Astrocyte of the cerebellum (primary cell): ENCODE data around the gene PVRIG.
"Not testable (repeated sequence)": the region's sequence is repeated elsewhere in the genome, so short reads cannot be mapped to it uniquely, and the experiment has no call there.

Experiments used
- DNase-seq: peaks from one replicate; pipeline ENCODE4 v3.0.0-alpha.2; 2011; ENCODE audit warnings: low read depth
- H3K4me3 ChIP-seq: 2 replicates; pipeline ENCODE4 v1.5.1; 2011; ENCODE audit warnings: mild to moderate bottlenecking, low read depth, low read length, moderate library complexity
- in situ Hi-C: cut with HindIII; loops from 2 replicates; pipeline ENCODE4 v1.10.0; 2017; ENCODE audit warnings: low sequenced_read_pairs
- TF ChIP-seq, protein P1 (sequence below): IDR thresholded peaks from 2 replicates; pipeline ENCODE4 v1.5.1; 2012; ENCODE audit warnings: low read length, low read depth, moderate library complexity, mild to moderate bottlenecking; ENCODE audit errors: missing control alignments

Gene PVRIG

DNA sequence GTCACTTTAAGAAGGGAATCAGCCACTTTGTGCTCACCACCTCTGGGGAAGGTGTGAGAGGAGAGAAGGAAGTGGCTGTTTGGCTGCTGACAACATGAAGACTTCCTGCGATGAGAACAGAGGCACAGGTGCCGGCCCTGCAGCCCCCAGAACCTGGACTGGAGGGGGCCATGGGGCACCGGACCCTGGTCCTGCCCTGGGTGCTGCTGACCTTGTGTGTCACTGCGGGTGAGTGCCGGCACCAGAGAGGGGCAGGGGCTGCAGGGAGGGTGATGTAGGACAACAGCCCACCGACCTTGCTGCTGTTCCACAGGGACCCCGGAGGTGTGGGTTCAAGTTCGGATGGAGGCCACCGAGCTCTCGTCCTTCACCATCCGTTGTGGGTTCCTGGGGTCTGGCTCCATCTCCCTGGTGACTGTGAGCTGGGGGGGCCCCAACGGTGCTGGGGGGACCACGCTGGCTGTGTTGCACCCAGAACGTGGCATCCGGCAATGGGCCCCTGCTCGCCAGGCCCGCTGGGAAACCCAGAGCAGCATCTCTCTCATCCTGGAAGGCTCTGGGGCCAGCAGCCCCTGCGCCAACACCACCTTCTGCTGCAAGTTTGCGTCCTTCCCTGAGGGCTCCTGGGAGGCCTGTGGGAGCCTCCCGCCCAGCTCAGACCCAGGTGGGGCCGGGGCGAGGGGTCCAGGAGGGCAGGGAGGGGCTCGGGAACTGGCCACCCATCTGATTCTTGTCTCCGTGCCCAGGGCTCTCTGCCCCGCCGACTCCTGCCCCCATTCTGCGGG lies at the start of gene PVRIG:
PVRIG (plus strand) TSS at position 149 of the 785 bp plus-strand sequence; CDS start at position 171, 22 bp downstream.
- H3K4me3 ChIP-seq, DNase-seq, in situ Hi-C loops: not testable (repeated sequence)

DNA sequence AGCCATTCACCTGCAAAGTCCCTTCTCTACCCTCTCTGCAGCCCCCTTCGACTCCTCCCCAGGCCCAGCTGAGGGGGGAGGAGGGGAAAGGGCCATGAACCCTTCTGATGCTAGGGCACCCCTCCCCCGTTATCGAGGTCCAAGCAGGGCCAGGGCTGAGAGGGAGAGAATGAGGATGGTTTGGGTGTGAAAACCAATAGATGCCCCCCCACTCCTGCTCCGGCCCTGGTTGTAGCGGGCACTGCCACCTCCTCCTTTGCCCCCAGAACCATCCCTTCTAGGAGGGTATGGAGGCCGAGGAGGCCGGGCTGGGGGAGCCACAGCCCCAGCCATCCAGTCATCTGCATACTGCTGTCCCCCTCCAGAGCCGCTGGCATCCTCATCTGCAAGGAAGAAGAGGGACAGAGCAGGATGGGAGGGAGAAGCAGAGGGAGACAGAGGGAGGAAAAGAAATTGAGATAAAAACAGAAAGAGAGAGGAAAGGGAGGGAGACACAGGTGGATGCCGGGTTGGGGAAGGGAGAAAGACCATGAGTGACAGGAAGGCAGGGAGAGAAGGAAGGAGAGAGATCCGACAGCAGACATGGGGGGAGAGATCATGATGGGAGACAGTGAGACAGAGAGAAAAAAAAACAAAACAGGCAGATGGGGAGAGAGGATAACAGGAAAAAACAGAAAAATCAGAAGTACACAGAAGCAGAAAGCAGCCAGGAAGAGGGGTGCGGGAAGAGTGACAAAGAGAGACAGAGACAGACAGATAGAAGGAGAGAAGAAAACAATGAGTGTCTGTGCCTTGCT lies 49.5 kb upstream of the PVRIG start:
- in situ Hi-C loops: no loop called here

DNA sequence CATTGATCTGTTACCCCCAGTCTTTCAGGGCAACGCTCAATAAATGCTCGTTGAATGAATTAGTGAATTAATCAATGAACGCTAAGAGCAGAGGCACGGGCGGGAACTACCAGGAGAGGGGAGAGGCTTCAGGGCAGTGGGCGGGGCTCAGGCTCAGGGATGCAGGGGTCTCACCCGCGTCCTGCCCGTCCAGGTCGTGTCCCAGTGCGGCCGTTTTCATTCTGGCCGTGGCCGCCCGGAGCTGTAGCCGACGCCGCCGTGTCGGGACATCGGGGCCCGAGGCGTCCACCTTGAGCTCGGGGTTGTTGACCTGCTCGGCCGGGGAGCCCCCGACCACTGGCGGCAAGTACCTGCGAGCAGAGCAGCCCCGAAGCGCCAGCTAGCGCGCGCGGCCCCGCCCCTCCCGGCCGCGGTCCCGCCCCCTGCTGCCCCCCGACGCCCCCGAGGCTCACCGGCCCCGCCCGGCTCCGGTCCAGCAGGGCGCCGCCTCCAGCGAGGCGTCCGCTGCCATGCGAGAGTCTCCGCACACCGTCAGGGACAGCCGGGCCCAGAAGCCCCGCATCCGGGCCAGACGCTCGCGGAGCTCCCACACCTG lies 48.6 kb upstream of the PVRIG start:
- in situ Hi-C loops: no loop called here
- TF ChIP-seq, protein P1, sequence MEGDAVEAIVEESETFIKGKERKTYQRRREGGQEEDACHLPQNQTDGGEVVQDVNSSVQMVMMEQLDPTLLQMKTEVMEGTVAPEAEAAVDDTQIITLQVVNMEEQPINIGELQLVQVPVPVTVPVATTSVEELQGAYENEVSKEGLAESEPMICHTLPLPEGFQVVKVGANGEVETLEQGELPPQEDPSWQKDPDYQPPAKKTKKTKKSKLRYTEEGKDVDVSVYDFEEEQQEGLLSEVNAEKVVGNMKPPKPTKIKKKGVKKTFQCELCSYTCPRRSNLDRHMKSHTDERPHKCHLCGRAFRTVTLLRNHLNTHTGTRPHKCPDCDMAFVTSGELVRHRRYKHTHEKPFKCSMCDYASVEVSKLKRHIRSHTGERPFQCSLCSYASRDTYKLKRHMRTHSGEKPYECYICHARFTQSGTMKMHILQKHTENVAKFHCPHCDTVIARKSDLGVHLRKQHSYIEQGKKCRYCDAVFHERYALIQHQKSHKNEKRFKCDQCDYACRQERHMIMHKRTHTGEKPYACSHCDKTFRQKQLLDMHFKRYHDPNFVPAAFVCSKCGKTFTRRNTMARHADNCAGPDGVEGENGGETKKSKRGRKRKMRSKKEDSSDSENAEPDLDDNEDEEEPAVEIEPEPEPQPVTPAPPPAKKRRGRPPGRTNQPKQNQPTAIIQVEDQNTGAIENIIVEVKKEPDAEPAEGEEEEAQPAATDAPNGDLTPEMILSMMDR: no peak
- peak overlapping the region; percentile 19 for H3K4me3 ChIP-seq
- DNase-seq: no peak

More for the DNA sequence above, 49.5 kb upstream of the PVRIG start:
- TF ChIP-seq, protein P1: no peak
- DNase-seq: no peak
- H3K4me3 ChIP-seq: no peak overlapping the region

DNA sequence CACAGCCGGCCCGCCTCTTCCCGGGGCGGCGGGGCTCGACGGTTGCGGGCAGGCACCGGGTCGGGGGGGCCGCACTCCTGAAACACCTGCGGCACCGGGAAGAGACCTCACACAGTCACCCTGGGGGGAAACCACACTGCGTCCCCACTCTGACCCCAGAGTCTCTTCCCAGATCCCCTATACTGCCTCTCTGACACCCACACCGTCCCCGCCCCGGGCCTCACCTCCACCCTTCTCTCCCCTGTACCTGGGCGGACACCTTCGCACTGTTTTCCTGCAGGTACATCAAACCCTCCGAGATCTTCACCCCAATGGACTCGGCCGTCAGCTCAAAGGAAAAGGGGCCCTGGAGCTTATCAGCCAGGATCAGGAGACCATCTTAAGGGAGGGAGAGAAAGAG lies 47.9 kb upstream of the PVRIG start:
- TF ChIP-seq, protein P1: no peak
- no peak overlapping the region for H3K4me3 ChIP-seq
- DNase-seq: no peak
- in situ Hi-C loops: no loop called here

DNA sequence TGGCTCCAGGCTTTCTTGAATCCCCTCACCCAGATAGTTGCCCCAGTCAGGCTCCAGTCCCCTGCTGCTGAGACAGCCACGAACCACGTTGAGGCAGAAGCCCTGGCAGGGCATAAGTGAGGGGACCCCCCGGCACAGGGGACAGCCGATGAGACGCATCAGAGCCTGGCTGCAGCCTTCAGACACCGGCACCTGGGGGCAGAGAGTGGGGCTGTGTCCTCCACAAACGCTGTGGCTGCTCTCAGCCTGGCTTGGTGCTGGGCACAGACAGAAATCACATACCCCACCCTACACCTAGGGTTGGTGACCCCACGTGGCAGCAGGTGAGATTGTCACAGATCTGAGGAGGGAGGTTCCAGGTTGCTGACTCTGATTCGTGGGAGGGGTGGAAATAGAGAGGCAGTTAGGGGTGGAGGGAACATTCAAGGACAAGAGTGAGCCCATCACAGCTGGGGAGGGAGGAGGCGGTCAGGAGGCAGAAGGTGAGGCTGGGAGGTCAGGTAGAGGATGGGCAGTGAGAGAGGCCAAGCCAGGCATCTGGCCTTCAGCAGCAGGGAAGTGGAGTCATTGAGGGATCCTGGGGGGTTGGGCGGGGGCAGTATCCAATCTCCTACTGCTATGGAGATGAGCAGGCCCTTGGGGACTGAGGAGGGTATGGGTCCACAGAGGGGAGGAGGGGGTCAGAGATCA lies 45.8 kb upstream of the PVRIG start:
- TF ChIP-seq, protein P1: no peak
- in situ Hi-C loops: no loop called here
- DNase-seq: no peak
- no peak overlapping the region for H3K4me3 ChIP-seq

DNA sequence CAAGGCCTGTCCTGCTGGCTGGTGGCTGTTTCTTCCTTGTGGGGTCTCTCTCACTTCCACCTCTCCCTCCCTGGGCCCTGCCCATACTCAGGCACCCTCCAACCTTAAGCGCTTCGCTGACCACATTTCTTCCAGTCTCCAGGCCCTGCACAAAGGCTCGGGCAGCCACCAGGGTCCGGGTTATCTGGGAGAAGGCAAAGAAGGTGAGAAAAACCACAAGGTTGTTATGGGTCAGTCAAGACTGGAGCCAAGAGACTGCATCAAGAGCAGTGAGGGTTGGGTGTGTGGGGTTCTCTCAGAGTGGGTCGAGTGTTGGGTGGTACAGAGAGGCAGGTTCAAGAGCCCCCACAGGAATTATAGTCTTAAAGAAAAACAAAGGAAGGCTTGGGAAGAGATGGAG lies 45.2 kb upstream of the PVRIG start:
- TF ChIP-seq, protein P1: no peak
- no peak for DNase-seq
- no peak overlapping the region for H3K4me3 ChIP-seq
- in situ Hi-C loops: no loop called here
